Measurements from ENCODE around the gene CTNND1.
"Not testable (repeated sequence)": the region's sequence is repeated elsewhere in the genome, so short reads cannot be mapped to it uniquely, and the experiment has no call there.

CTNND1 gene

DNA sequence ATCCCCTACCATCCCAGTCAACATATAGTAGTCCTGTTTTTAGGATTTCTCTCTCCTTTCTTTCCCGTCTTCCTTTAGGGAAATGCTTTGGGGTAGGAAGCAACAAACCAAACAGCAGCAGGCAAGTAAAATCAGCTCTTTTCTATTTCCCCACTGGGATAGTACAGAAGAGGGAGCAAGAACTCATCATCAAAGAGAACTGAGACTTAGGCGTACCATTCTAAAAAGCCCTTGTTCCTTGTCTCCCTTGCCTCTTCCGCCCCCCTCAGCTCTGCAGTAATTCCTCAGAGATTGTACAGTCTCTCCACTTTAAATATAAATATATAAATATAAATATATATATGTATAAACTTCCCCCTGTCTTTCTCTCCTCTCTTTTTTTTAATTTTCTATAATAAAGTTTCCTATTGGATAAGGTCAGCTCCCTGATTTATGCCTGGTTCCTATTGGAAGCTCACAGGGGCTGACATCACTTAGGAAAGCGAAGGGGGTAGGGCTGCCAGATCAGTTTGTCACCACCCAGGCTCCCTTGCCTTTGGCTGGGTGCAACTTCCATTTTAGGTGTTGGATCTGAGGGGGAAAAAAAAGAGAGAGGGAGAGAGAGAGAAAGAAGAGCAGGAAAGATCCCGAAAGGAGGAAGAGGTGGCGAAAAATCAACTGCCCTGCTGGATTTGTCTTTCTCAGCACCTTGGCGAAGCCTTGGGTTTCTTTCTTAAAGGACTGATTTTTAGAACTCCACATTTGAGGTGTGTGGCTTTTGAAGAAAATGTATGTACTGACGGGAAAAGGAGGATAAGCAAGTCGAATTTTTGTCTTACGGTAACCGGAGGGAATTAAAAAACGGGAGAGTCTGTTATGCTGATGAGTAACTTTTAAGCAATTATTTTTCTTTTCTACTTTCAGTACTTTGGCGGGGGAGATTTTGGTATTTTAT is at the start of gene CTNND1:
Gene CTNND1 (plus strand): TSS at position 502 of the 934 bp plus-strand sequence. CDS start 29,677 bp downstream, outside the sequence.
- no peak for DNase-seq

DNA sequence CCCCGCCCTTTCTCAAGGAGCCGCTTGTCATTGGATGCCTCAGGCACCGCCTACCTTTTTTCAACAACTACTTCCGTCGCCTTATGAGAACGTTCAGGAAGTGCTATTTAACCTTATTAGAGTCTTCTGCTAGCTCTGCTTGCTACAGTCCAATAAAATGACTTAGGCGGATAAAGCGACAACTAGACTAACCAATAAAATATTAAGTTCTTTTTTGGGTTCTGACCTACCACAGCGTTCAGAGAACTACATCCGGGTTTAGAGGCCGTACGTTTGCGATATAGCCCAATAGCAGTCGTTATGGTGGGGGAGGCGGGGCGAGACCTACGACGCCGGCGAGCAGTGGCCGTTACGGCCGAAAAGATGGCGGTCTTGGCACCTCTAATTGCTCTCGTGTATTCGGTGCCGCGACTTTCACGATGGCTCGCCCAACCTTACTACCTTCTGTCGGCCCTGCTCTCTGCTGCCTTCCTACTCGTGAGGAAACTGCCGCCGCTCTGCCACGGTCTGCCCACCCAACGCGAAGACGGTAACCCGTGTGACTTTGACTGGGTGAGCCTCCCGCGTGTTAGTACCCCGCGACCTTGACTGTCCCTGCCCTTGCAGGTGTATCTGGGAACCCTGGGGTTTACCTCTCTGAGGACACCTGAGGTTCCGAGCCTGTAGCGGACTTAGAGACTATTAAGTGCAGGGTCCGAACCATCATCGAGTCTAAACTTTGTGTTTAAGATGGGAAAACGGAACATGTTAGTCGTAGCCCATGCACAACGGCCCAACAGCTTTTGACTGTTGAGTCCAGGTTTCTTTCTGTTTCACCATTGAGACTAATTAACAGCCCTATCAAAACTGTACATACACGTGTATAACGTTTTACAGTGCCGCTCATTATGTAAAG is 49.1 kb upstream of the CTNND1 start, which contains the start of gene TMX2:
Gene TMX2 (plus strand): TSS at position 338 of the 895 bp plus-strand sequence. CDS start 26 bp downstream, at position 364.
- DNase-seq, result peak; percentile 90

DNA sequence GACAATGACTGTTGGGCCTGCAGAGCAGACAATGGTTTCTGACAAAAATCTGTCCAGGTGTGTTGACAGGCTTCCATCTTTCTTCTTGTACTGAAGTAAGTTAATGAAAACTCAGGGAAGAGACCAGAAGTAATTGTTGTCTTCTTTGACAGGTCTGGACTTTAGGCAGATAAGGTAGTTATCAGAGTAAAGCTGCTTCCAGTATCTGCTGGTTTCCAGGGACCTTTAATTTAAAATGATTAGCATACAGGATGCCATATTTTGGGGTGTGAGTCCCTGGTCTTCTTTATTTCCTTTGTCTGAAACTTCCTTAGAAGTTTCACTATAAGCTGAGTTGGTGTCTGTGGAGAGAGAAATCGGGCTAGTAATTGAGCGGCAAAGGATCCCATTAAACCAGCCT is 47.8 kb upstream of the CTNND1 start:
- DNase-seq, result no peak

- not testable (repeated sequence) for DNase-seq
Measured at GRCh38 chr11:57716726-57717125, 44.9 kb upstream of the CTNND1 start.

DNA sequence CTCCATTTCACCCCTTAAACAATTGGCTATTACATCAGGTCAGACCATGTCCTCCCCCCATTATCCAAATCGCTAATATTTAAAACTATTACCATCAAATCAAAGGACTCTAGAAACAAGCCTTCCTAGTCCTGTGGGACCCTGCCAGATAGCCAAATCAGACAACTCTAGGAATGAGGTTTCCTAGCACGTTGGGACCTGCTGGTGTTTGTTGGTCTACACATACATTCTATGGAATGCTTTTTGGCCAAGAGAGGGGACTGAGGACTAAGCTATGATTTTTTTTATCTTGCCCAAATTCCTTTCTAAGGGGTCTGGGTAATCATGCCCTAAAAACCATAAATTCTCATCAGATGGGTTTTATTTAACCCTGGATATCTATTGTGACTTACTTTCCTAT is 34.4 kb upstream of the CTNND1 start:
- DNase-seq, result no peak

DNA sequence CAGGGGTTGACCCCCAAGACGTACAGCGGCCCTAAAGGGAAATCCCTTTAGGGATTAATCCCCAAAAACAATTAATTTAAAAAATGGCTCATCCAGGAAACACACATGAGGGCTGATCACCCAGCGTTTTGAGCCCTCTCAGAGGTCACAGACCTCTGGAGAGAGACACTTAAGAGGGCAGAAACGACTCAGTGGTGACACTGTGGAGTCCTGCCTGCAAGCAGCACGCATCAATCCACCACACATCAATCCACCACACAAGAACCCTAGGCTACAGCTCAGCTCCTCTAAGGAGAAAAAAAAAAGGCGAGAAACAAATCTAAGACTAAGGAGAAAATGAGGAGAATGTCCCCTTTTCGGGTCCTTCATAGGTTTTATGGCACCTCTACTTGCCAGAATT is 32.8 kb upstream of the CTNND1 start:
- DNase-seq, result no peak

GRCh38 chr11:57729479-57729878 is 32.1 kb upstream of the CTNND1 start:
- no peak for DNase-seq

GRCh38 chr11:57732661-57733060 is 28.9 kb upstream of the CTNND1 start:
- DNase-seq, result no peak

DNA sequence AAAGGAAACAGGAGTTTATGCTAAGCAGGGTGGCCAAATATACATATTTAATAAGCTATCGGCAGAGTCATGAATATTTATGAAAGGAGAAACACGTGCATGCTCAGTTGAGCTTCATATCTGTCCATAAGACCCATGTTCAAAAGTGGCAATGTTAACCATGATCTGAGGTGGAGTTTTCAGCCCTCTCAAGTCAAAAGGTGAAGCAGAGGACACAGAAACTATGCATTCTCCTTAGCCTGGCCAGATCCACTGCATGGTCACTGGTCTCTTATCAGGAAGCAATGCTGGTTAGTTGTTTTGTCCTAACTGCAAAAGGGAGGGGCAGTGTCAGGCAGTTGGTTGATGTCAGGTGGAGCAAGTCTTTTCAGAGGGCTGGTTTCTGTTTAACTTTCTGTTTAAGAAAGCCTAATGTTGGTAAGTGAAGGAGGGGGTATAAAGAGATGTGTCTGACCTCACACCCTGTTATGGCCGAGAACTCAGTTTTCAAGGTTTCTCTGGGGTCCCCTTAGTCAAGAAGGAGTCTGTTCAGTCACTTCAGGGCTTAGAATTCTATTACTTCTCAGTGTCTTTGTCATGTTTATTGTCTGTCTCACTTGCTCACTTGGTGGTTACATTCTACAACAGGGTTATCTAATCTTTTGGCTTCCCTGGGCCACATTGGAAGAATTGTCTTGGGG is 25.8 kb upstream of the CTNND1 start:
- no peak for DNase-seq

- DNase-seq, result peak; percentile 89
Measured at GRCh38 chr11:57741132-57742086, 20.2 kb upstream of the CTNND1 start, which contains the start of gene SELENOH. SELENOH (plus strand) TSS chr11:57741491; CDS start chr11:57741596, 105 bp downstream.

- no peak for DNase-seq
Measured at GRCh38 chr11:57742087-57742452, 19.5 kb upstream of the CTNND1 start.

- no peak for DNase-seq
Measured at GRCh38 chr11:57744357-57744756, 17.2 kb upstream of the CTNND1 start.

GRCh38 chr11:57745206-57745605 is 16.4 kb upstream of the CTNND1 start:
- DNase-seq, result no peak

DNA sequence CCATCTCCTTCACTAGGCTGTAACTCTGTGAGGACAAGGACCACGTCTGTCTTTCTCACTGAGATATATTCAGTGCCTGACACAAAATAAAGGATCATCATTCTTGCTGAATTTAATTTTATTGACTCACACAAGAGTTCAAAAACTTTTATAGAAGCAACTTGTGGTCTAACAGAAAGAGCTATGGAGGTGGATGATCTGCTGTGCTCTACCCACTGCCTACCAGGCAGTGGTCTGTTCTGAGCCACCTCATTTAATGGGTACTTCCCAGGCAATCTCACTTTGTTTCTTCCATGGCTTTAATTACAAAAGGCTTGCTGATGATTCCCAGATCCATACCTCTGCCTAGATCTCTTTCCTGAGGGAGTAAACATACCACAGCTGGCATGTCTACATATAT is 14.7 kb upstream of the CTNND1 start:
- no peak for DNase-seq

- no peak for DNase-seq
Measured at GRCh38 chr11:57751176-57751575, 10.4 kb upstream of the CTNND1 start.

- no peak for DNase-seq
Measured at GRCh38 chr11:57751676-57752253, 9.8 kb upstream of the CTNND1 start, which contains the start of gene BTBD18. BTBD18 (minus strand) TSS chr11:57751819; CDS start chr11:57751188, 631 bp downstream.

GRCh38 chr11:57752954-57753353 is 8.6 kb upstream of the CTNND1 start:
- no peak for DNase-seq

DNA sequence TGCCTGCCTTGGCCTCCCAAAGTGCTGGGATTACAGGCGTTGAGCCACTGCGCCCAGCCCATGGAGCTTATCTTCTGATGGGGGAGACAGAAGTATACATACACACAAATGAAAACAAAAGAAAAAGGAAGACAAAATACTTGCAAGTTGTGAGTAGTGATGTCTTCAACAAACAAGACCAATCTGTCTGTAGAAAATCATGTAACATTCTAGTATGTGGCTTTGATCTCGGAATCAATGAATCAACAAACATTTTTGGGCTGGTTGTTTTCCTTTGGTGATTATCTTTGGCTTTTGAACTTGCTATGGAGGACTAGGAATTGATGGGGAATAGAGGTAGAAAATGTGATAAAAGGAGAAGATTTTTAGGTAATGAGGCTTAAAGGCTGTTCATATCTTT is 3.4 kb upstream of the CTNND1 start:
- no peak for DNase-seq

GRCh38 chr11:57762235-57762861 is 746 bp downstream of the CTNND1 start:
- no peak for DNase-seq

DNA sequence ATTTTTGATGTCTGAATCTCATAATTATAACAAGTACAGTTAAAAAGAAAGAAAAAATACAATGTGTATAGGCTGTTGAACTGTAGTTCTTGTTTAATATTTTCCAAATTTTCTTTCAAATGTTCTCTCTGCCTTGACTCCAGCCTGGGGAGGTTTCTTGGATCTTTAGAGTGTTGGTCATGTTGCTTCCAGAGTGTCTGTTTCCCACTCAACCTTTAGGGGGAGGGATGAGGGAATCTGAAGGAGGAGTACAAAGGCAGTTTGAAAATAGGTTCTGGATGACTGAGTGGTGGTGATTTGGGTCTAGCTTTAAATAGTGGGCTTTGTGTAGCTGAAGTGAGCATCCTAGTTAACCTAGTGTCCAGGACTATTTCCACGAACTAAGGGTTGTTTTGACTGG is 2.0 kb downstream of the CTNND1 start:
- no peak for DNase-seq

DNA sequence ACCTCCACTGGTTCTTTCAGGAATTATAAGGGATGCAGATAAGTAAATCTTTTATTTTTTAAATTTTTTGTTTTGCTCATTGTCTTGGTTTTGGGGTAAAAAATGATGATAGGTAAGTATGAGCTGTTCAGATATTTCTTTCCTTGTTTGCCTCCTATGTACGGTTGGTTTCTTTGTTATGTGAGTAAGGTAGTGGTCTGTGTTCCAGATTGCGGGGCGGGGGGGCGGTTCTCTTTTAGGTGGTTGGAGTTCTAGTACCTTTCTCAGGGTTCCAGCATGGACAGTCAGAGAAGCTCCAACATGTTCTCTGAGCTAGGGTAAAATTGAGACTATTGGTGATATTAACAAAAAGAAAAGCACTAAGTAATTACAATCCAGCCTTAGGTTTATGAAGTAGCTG is 2.4 kb downstream of the CTNND1 start:
- DNase-seq, result no peak
